Fibroblast of peridontal ligament (primary cell): ENCODE data around the gene KRTCAP3.
A peak's percentile ranks its signal among the peaks of the same experiment; 100 is the strongest.
"Not testable (repeated sequence)": the region's sequence is repeated elsewhere in the genome, so short reads cannot be mapped to it uniquely, and the experiment has no call there.

Experiments used
- DNase-seq: peaks from one replicate; pipeline ENCODE4 v3.0.0-alpha.2; 2010; ENCODE audit errors: extremely low read depth

The KRTCAP3 gene

DNA sequence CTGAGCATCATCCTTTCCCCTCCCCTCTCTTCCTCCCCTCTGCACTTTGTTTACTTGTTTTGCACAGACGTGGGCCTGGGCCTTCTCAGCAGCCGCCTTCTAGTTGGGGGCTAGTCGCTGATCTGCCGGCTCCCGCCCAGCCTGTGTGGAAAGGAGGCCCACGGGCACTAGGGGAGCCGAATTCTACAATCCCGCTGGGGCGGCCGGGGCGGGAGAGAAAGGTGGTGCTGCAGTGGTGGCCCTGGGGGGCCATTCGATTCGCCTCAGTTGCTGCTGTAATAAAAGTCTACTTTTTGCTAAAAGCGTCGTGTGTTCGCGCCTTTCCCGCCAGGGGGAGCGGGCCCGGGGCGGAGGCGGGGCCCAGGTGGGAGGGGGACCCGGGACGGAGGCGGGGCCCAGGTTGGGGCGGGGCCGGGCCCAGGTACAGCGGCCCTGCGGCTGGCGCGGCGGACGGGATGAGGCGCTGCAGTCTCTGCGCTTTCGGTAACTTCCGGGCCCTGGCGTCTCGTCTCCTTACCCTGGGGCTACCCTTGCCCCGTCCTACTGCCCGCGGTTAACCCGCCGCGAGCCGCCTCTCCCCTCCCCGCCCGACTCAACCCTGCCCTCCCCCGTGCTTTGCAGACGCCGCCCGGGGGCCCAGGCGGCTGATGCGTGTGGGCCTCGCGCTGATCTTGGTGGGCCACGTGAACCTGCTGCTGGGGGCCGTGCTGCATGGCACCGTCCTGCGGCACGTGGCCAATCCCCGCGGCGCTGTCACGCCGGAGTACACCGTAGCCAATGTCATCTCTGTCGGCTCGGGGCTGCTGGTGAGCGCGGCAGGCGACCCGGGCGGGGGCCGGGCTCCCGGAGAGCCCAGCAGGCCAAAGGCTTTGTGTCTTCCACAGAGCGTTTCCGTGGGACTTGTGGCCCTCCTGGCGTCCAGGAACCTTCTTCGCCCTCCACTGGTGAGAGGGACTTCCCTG, at the start of gene KRTCAP3:
Gene KRTCAP3 (plus strand): TSS at position 424 of the 962 bp plus-strand sequence. CDS start 32 bp downstream, at position 456.
- no peak for DNase-seq

DNA sequence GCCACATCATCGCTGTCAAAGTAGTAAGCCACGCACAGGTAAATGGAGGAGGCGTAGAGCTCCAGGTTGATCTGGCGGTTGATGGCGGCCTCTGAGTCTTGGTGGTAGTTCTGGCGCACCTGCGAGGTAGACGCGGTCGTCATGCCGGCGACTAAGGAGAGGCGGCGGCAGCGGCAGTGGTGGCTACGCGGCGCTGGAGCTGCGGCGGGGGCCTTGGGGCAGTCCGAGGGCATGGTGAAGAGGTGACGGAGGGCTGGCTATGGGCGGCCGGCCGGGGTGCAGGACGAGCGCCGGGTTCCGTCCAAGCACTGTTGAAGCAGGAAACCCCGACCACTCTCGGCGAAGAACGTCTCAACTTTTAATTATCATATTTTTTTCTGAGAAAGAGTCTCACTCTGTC, 49.0 kb upstream of the KRTCAP3 start:
- no peak for DNase-seq

DNA sequence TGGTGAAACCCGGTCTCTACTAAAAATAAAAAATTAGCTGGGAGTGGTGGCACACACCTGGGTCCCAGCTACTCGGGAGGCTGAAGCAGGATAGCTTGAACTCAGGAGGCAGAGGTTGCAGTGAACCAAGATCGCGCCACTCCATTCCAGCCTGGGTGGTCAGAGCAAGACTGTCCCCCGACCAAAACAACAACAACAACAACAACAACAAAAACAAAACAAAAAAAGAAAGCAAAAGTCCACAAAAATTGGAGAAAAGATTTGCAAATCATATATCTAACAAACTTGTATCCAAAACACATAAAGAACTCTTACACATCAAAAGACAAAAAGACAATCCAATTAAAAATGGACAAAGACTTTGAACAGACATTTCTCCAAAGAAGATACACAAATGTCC, 43.2 kb upstream of the KRTCAP3 start:
- no peak for DNase-seq

DNA sequence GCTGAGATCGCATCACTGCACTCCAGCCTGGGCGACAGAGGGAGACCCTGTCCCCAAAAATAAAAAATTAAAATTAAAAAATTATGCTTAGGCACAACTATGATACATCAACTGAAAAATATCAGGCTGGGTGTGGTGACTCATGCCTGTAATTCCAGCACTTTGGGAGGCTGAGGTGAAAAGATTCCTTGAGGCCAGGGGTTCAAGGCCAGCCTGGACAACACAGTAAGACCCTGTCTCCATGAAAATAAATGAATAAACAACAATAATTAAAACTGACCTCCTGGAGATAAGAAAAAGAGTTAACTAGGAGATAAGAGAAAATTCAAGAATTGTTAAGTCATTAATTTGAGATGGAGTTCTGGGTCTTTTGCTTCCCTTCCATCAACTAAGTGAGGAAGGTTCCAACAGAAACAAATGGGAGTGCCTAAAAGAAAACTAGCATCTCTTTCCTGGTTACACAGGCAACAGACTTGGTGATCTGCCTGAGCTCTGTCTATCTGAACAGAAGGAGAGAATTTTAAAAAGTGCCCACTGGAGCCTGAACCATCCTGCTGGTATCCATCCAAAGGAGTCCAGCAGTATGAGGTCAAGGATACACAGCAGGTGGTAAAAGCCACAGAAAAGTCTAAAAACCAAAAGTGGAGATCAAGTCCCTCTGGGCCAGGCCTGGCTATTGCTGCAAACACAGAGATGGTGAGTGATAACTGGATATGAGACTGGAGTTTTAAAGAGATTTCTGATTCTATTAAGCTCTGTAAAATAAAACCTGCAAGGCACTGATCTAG, 41.6 kb upstream of the KRTCAP3 start:
- no peak for DNase-seq

DNA sequence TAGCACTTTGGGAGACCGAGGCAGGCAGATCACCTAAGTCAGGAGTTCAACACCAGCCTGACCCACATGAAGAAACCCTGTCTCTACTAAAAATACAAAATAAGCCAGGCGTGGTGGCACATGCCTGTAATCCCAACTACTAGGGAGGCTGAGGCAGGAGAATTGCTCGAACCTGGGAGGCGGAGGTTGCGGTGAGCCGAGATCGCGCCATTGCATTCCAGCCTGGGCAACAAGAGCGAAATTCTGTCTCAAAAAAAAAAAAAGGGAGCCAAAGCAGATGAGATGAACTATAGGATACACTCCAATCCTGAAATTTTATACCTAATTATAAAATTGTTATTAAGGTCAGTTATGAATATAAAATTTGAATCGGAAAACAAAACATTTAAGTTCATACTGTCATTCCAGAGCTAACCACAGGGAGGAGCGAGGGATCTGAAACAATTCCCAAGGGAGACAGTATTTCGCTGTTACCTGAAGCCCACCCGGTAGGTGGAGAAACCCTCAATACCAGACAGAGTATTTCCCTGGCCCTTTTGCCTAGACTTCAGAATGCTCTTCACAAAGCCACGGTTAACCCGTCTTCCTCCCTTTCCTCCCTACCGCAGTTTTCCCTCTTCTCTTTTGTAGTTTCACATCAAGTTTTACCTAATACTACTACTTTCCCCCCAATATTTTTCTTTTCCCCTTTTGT, 34.2 kb upstream of the KRTCAP3 start:
- peak; percentile 62 for DNase-seq

DNA sequence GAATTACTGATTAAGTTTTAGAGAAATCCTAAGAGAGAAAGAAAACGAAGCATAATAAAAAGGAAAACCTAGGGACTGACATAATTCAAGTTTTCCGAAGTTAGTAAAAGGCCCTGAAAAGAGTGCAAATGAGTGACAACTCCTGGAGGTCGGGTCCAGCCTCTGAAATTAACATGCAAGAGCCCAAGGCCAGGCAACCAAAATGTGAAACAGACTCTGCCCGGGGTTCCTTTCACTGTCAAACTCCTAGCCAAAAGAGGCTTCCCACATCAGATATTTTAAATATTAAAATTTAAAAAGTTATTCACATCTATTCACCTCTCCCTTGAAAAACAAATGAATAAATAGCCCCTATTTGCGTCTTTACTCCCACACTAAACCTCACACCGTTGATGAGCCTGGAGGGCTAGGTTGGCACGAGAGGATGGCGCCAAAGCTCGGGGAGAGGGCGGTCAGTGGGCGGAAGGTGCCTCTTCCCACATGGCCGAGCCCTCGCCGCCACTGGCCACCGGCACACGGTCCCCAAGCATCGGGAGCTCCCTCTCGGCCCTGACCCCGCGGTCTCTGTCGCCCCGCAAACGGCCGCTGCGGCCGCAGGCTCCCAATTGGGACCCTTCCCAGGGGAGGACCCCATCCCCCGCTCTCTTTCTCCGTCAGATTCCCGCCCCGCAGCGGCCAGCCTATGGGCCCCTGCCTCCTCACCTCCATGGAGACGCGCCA, 33.4 kb upstream of the KRTCAP3 start:
- peak; percentile 15 for DNase-seq

DNA sequence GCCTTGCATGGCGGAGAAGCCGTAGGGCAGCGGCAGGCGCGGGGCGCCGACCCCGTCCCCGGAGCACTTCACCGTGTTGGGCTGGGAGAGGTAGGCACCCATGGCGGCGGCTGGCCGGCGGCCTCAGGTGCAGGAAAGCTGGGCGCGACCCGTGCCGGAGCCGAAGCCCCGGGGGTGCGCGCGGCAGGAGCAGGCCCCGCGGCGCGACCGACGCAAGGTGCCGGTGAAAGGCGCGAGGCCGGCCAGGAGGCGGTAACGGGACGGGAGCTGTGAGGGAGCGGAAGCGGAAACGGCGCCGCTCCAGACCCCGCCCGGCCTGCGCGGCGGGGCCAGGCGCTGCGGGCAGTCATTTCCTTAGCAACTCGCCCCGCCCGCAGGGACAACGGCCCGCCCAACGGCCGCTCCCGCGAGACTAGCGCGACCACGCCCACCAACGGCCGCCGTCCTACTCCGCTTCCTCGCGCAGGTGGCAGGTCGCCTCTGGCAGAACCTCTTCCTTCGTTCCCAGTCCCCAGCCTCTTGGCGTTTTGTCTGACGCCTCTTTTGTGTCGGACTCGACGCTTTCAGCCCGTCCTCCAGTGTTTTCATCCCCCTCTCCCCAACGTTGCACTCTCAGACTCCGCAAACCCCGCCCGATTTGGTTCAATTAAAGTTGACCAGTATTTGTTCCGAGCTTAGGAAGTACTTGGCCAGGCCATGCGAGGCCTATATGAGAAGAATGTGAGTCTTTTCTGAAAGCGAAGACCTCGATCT, 32.7 kb upstream of the KRTCAP3 start, which contains the start of gene PPM1G:
Gene PPM1G (minus strand): TSS at position 271 of the 753 bp plus-strand sequence. CDS start 169 bp downstream, at position 102.
- peak; percentile 83 for DNase-seq

- no peak for DNase-seq
These were observed 29.6 kb upstream of the KRTCAP3 start for GRCh38 chr2:27412419-27413152.

- no peak for DNase-seq
These were observed 26.0 kb upstream of the KRTCAP3 start for GRCh38 chr2:27416151-27416550.

DNA sequence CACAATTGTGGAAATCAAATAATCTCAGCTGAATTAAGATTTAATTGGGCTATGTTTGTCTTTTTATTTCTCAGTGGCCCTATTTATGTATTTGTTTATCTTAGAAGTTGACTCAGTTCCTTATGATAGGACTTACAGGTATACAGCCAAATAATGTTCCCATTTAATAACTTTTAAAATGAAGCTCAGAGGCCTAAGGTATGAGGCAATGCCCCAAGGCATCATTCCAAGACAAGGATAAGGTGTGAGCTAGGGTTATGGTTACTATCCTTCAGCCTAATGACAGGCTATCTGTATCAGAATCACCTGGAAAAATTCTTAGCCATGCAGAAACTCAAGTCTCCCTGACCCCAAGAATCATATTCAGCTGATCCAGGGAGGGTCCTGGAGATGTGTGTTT, 21.2 kb upstream of the KRTCAP3 start:
- DNase-seq, result no peak

GRCh38 chr2:27421660-27422250, 20.4 kb upstream of the KRTCAP3 start:
- DNase-seq, result no peak

- no peak for DNase-seq
These were observed 19.2 kb upstream of the KRTCAP3 start for GRCh38 chr2:27422958-27423357.

DNA sequence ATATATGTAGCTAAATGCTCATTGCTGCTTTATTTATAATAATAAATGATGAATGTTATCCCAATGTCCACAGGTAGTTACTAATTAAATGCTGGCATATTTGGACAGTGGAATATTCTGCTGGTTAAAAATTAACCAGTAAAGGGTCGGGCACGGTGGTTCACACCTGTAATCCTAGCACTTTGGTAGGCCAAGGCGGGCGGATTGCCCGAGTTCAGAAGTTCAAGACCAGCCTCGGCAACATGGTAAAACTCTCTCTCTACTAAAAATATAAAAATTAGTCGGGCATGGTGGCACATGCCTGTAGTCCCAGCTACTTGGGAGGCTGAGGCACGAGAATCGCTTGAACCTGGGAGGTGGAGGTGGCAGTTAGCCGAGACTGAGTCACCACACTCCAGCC, 17.1 kb upstream of the KRTCAP3 start:
- not testable (repeated sequence) for DNase-seq

GRCh38 chr2:27427863-27428212, 14.3 kb upstream of the KRTCAP3 start:
- DNase-seq, result no peak

DNA sequence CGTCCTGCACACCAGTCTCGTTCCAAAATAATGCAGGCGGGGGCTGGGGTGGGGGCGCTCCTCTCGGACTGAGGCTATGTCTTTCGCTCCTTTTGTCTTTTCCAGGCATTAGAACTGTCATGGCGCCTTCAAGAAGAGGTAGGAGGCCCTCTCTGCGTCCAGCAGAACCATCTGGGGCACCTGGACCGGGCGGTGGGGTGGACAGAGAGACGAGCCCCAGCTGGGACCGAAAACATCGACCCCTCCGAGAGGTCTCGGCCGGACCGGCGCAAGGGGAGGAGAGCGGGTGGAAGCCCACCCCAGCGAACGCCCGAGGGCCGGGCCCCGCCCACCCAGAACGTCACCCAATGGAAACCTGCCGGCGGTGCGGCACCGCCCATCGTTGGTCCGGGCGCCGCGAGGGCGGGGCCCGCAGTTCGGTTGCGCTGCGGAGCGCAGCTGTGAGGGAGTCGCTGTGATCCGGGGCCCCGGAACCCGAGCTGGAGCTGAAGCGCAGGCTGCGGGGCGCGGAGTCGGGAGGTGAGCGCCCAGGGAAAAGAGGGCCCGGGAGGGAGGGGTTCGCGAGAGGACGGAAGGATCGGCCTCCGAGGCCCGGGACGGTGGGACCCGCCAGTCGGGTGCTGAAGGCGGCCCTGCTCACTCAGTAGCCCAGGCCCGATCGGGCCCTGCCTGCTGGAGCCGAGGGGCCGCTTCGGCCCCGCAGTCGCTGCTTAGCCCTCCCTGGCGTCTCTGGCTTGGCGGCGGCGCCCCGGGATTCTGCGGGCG, 13.8 kb upstream of the KRTCAP3 start, which contains the start of gene NRBP1:
Gene NRBP1 (plus strand): TSS at position 419 of the 765 bp plus-strand sequence. CDS start 4,643 bp downstream, outside the sequence.
- peak; percentile 78 for DNase-seq

- DNase-seq, result peak; percentile 71
These were observed 13.1 kb upstream of the KRTCAP3 start for GRCh38 chr2:27428978-27429541.

DNA sequence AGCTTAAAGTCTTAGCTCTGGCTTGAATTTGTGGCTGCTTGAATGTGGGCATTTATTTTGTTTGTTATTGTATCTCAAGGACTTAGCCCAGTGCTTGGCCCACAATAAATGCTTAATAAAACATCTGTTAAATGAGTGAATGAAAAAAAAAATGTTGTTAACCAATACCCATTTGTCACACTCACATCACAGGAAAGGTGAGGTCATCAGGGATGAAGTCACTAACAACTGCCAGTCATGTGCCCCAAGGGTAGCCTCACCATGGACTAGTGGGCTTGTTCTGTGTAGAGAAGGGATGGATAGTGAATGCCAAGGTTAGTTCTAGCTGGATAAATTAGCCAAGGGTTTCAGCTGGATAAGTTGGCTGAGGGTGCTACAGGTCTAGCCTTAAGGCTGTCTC, 10.8 kb upstream of the KRTCAP3 start:
- peak; percentile 36 for DNase-seq

DNA sequence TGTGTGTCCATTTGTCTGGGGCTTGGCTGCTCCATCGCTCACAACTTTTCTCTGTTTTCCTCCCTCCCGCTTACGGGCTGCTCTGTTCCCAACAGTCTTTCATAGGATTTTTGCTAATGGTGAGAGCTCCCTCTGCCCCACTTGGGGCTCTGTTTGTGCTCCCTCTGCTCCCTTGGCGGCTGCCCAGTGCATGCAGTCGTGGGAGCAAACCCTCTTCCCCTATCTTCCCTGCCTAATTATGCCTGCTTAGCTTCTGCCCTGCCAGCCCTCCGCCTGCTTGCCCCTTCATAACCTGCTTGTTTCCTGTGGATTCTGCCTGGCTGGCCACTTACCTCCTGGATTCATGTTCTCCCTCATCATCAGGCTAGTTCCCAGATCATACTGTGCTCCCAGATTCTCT, 6.6 kb upstream of the KRTCAP3 start:
- no peak for DNase-seq
